T-helper 2 cell (primary cell): ENCODE results near the gene MARK3.
A peak's percentile ranks its signal among the peaks of the same experiment; 100 is the strongest.

Source experiments
- DNase-seq, 5 experiments: peaks; one replicate each; pipeline versions ENCODE4 v3.0.0 to v3.0.0-alpha.2; 2012 to 2022

MARK3 gene

GRCh38 chr14:103396463-103396862 is 11.2 kb downstream of the MARK3 start:
- DNase-seq: no peak

- no peak for DNase-seq
These were observed 13.4 kb downstream of the MARK3 start for GRCh38 chr14:103398427-103399195.

- DNase-seq: no peak
These were observed 15.3 kb downstream of the MARK3 start for GRCh38 chr14:103400537-103400936.

GRCh38 chr14:103401223-103402214 is 16.3 kb downstream of the MARK3 start:
- peak in 1 of 5 experiments; percentile 48 for DNase-seq

- DNase-seq: no peak
These were observed 17.5 kb downstream of the MARK3 start for GRCh38 chr14:103402695-103403094.

GRCh38 chr14:103404032-103404918 is 19.1 kb downstream of the MARK3 start:
- no peak for DNase-seq

GRCh38 chr14:103404920-103405319 is 19.7 kb downstream of the MARK3 start:
- DNase-seq: no peak

- DNase-seq: no peak
These were observed 23.4 kb downstream of the MARK3 start for GRCh38 chr14:103408491-103409155.

GRCh38 chr14:103416916-103417315 is 31.7 kb downstream of the MARK3 start:
- DNase-seq: no peak

GRCh38 chr14:103418481-103418818 is 33.2 kb downstream of the MARK3 start:
- DNase-seq: no peak

GRCh38 chr14:103421556-103421955 is 36.3 kb downstream of the MARK3 start:
- DNase-seq: no peak

GRCh38 chr14:103423050-103423461 is 37.8 kb downstream of the MARK3 start:
- DNase-seq: no peak

- DNase-seq: peak in 1 of 5 experiments; percentile 57
These were observed 42.5 kb downstream of the MARK3 start for GRCh38 chr14:103427485-103428443.

- peak in 1 of 5 experiments; percentile 17 for DNase-seq
These were observed 43.7 kb downstream of the MARK3 start for GRCh38 chr14:103428723-103429556.

GRCh38 chr14:103430358-103430757 is 45.1 kb downstream of the MARK3 start:
- DNase-seq: no peak

GRCh38 chr14:103432627-103433026 is 47.4 kb downstream of the MARK3 start:
- no peak for DNase-seq

- no peak for DNase-seq
These were observed 48.8 kb downstream of the MARK3 start for GRCh38 chr14:103433916-103434563.

GRCh38 chr14:103434868-103435442 is 49.7 kb downstream of the MARK3 start:
- no peak for DNase-seq

GRCh38 chr14:103436533-103436932 is 51.3 kb downstream of the MARK3 start:
- DNase-seq: no peak
